IMR-90 (cell line): ENCODE results near the gene ATP8B4. TPM values are rescaled to one million over a fixed set of nuclear protein-coding genes. Genes with fewer than 3 reads are reported as not detected.

ENCODE experiments used
- ATAC-seq: fragments of 200-7000 bp; cut with Tn5 transposase; 2 replicates; pipeline ENCODE4 v1.9.1; 2020; ENCODE audit warnings: low read depth, mild to moderate bottlenecking, moderate library complexity
- BruUV-seq: library from RNA; stranded (reverse); fragments of 400-500 nt; replicated peaks from 2 replicates; lab custom pipeline; 2021; lab: Mats Ljungman, UMichigan
- CTCF ChIA-PET: fragments of 300-600 bp; formaldehyde crosslinking; extraction: SDS; loops from one replicate; lab custom pipeline; 2021; ENCODE audit warnings: antibody characterized with exemption; lab: Yijun Ruan, JAX
- POLR2A ChIA-PET: fragments of 300-600 bp; sonication (Branson Sonifier 250); formaldehyde crosslinking; loops from one replicate; lab custom pipeline; 2022; ENCODE audit warnings: antibody characterized with exemption; ENCODE audit not compliant: unreplicated experiment; lab: Charles Lee
- DNase-seq: peaks from one replicate; pipeline ENCODE4 v3.0.0; 2013
- H2AFZ ChIP-seq: replicated peaks from 2 replicates; pipeline ENCODE3; 2013; ENCODE audit warnings: low read length, mild to moderate bottlenecking; ENCODE audit not compliant: poor library complexity
- H2AK5ac ChIP-seq: 2 replicates; pipeline ENCODE4 v1.6.1; 2013; ENCODE audit warnings: low read depth, low read length, inconsistent platforms
- H2AK9ac ChIP-seq: replicated peaks from 2 replicates; pipeline ENCODE3; 2013; ENCODE audit warnings: mild to moderate bottlenecking, low read depth, low read length, moderate library complexity; ENCODE audit not compliant: poor library complexity
- H2BK120ac ChIP-seq: 2 replicates; pipeline ENCODE4 v1.6.1; 2013; ENCODE audit warnings: low read depth, low read length, inconsistent platforms
- H2BK15ac ChIP-seq: 3 replicates; pipeline ENCODE4 v1.6.1; 2013; ENCODE audit warnings: low read depth, low read length, inconsistent platforms
- H2BK20ac ChIP-seq: 2 replicates; pipeline ENCODE4 v1.6.1; 2013; ENCODE audit warnings: low read depth, mild to moderate bottlenecking, inconsistent platforms, low read length, moderate library complexity
- H2BK5ac ChIP-seq: 2 replicates; pipeline ENCODE4 v1.6.1; 2013; ENCODE audit warnings: mild to moderate bottlenecking, low read depth, low read length, inconsistent platforms; ENCODE audit not compliant: poor library complexity, severe bottlenecking
- H3K14ac ChIP-seq: replicated peaks from 2 replicates; pipeline ENCODE4 v1.6.1; 2013; ENCODE audit warnings: low read depth, low read length, inconsistent platforms
- H3K18ac ChIP-seq: 2 replicates; pipeline ENCODE4 v1.6.1; 2013; ENCODE audit warnings: low read depth, low read length, control low read depth
- H3K23ac ChIP-seq: 2 replicates; pipeline ENCODE4 v1.6.1; 2013; ENCODE audit warnings: low read depth, low read length, inconsistent platforms
- H3K27ac ChIP-seq: 2 replicates; pipeline ENCODE4 v1.5.1; 2013; ENCODE audit warnings: mild to moderate bottlenecking, control low read depth, low read length; ENCODE audit not compliant: insufficient read depth
- H3K27me3 ChIP-seq: 2 replicates; pipeline ENCODE4 v1.6.1; 2013; ENCODE audit warnings: low read length; ENCODE audit not compliant: control insufficient read depth, insufficient read depth
- H3K36me3 ChIP-seq: 2 replicates; pipeline ENCODE4 v1.6.1; 2013; ENCODE audit warnings: low read length, mixed read lengths; ENCODE audit not compliant: control insufficient read depth, insufficient read depth
- H3K4ac ChIP-seq: 2 replicates; pipeline ENCODE4 v1.6.1; 2013; ENCODE audit warnings: low read depth, low read length, inconsistent platforms
- H3K4me1 ChIP-seq: 2 replicates; pipeline ENCODE4 v1.6.1; 2013; ENCODE audit warnings: low read length, mixed read lengths; ENCODE audit not compliant: control insufficient read depth, insufficient read depth
- H3K4me2 ChIP-seq: 2 replicates; pipeline ENCODE4 v1.6.1; 2013; ENCODE audit warnings: low read depth, mild to moderate bottlenecking, control low read depth, low read length, moderate library complexity
- H3K4me3 ChIP-seq: 2 replicates; pipeline ENCODE4 v1.5.1; 2013; ENCODE audit warnings: low read depth, mild to moderate bottlenecking, control low read depth, low read length, moderate library complexity; ENCODE audit not compliant: insufficient read depth
- H3K56ac ChIP-seq: 2 replicates; pipeline ENCODE4 v1.6.1; 2013; ENCODE audit warnings: low read length, inconsistent platforms; ENCODE audit not compliant: insufficient read depth; ENCODE audit errors: extremely low read depth
- H3K79me1 ChIP-seq, 2 experiments: 2 replicates each; pipeline ENCODE4 v1.6.1; 2013; ENCODE audit warnings: low read length in 2 of 2, inconsistent platforms in 1 of 2, low read depth in 1 of 2
- H3K9ac ChIP-seq: 2 replicates; pipeline ENCODE4 v1.6.1; 2013; ENCODE audit warnings: low read depth, low read length, control low read depth
- H3K9me1 ChIP-seq: 2 replicates; pipeline ENCODE4 v1.6.1; 2013; ENCODE audit warnings: low read length, inconsistent platforms; ENCODE audit not compliant: insufficient read depth
- H3K9me3 ChIP-seq: 2 replicates; pipeline ENCODE4 v1.6.1; 2013; ENCODE audit warnings: low read length; ENCODE audit not compliant: control insufficient read depth, insufficient read depth
- H4K20me1 ChIP-seq: 2 replicates; pipeline ENCODE4 v1.6.1; 2013; ENCODE audit warnings: low read length, inconsistent platforms; ENCODE audit not compliant: insufficient read depth
- H4K5ac ChIP-seq: 2 replicates; pipeline ENCODE4 v1.6.1; 2013; ENCODE audit warnings: mild to moderate bottlenecking, low read depth, low read length, control low read depth
- H4K8ac ChIP-seq, 2 experiments: 2 replicates each; pipeline ENCODE4 v1.6.1; 2013; ENCODE audit warnings: low read depth in 2 of 2, low read length in 2 of 2, control low read depth in 1 of 2, inconsistent platforms in 1 of 2
- H4K91ac ChIP-seq: 2 replicates; pipeline ENCODE4 v1.6.1; 2013; ENCODE audit warnings: low read depth, low read length, inconsistent platforms; ENCODE audit not compliant: insufficient read depth
- BHLHE40 ChIP-seq: fragments of 150-350 bp; IDR thresholded peaks from 2 replicates; pipeline ENCODE4 v1.6.1; 2016; ENCODE audit warnings: mild to moderate bottlenecking, low read depth, low read length
- CEBPB ChIP-seq: IDR thresholded peaks from 2 replicates; pipeline ENCODE4 v1.6.1; 2012; ENCODE audit warnings: low read depth, low read length, improper control_type of control experiment
- CHD1 ChIP-seq: IDR thresholded peaks from 2 replicates; pipeline ENCODE4 v1.6.1; 2012; ENCODE audit warnings: low read depth, low read length, improper control_type of control experiment
- ELK1 ChIP-seq: fragments of 150-350 bp; IDR thresholded peaks from 2 replicates; pipeline ENCODE4 v1.6.1; 2016; ENCODE audit warnings: low read depth, mild to moderate bottlenecking, low read length, moderate library complexity, borderline replicate concordance
- FOS ChIP-seq: fragments of 150-350 bp; IDR thresholded peaks from 2 replicates; pipeline ENCODE4 v1.6.1; 2016; ENCODE audit warnings: low read depth, low read length
- MAFK ChIP-seq: IDR thresholded peaks from 2 replicates; pipeline ENCODE4 v1.6.1; 2012; ENCODE audit warnings: low read depth, low read length, improper control_type of control experiment
- MAZ ChIP-seq: IDR thresholded peaks from 2 replicates; pipeline ENCODE4 v1.6.1; 2012; ENCODE audit warnings: low read depth, mild to moderate bottlenecking, low read length, improper control_type of control experiment, moderate library complexity, borderline replicate concordance
- MXI1 ChIP-seq: IDR thresholded peaks from 2 replicates; pipeline ENCODE4 v1.6.1; 2012; ENCODE audit warnings: low read depth, mild to moderate bottlenecking, low read length, moderate library complexity, borderline replicate concordance
- NFE2L2 ChIP-seq: fragments of 150-350 bp; IDR thresholded peaks from 2 replicates; pipeline ENCODE4 v1.6.1; 2016; ENCODE audit warnings: low read depth, mild to moderate bottlenecking, low read length
- POLR2A ChIP-seq: IDR thresholded peaks from 2 replicates; pipeline ENCODE4 v1.6.1; 2012; ENCODE audit warnings: mild to moderate bottlenecking, low read depth, low read length
- RAD21 ChIP-seq: IDR thresholded peaks from 2 replicates; pipeline ENCODE4 v1.6.1; 2012; ENCODE audit warnings: low read length, improper control_type of control experiment
- RCOR1 ChIP-seq: IDR thresholded peaks from 2 replicates; pipeline ENCODE4 v1.6.1; 2012; ENCODE audit warnings: mild to moderate bottlenecking, low read length, improper control_type of control experiment; ENCODE audit not compliant: insufficient replicate concordance
- RFX5 ChIP-seq: IDR thresholded peaks from 2 replicates; pipeline ENCODE4 v1.8.0; 2012; ENCODE audit warnings: low read depth, mild to moderate bottlenecking, low read length, moderate library complexity
- SMC3 ChIP-seq: fragments of 150-350 bp; IDR thresholded peaks from 2 replicates; pipeline ENCODE4 v1.6.1; 2016; ENCODE audit warnings: low read depth, mild to moderate bottlenecking, antibody characterized with exemption, low read length, moderate library complexity
- WGBS, 2 experiments: methylation state at CpG; one replicate each; pipeline versions ENCODE4 v1.1.5 to v1.1.7; 2013; ENCODE audit warnings: missing lambda C conversion rate in 2 of 2; ENCODE audit not compliant: insufficient read length in 1 of 2; ENCODE audit errors: extremely low coverage in 2 of 2; 5-methylcytosine and 5-hydroxymethylcytosine counted together
- dilution Hi-C: fragments of 300-500 bp; cut with HindIII; formaldehyde crosslinking; loops from one replicate; pipeline ENCODE4 v1.14.3; 2018; ENCODE audit warnings: low sequenced_read_pairs; ENCODE audit not compliant: unreplicated experiment
- in situ Hi-C: fragments of 300-500 bp; cut with MboI; formaldehyde crosslinking; loops from 3 replicates; pipeline ENCODE4 v1.14.3; 2019; ENCODE audit warnings: low sequenced_read_pairs, inconsistent platforms, mixed read lengths
- intact Hi-C: fragments of 100-400 bp; cut with micrococcal nuclease; formaldehyde crosslinking; loops from 2 replicates; pipeline ENCODE4 v1.10.0; 2022
- polyA plus RNA-seq, 3 experiments: library from polyadenylated mRNA; depleted of rRNA; stranded (reverse); fragments of >200 nt; gene quantifications; 2 replicates each; pipeline ENCODE4 v1.2.3, GENCODE V29; 2012; ENCODE audit warnings: low replicate concordance in 1 of 3
- total RNA-seq: library from RNA; depleted of rRNA; stranded (reverse); fragments of >200 nt; gene quantifications from 2 replicates; pipeline ENCODE4 v1.2.3, GENCODE V29; 2012
- TF ChIP-seq, protein P1 (sequence below): conservative IDR thresholded peaks from 2 replicates; pipeline ENCODE4 v1.5.1; 2012; ENCODE audit warnings: mild to moderate bottlenecking, low read depth, low read length, improper control_type of control experiment
- TF ChIP-seq, protein P2 (sequence below): fragments of 150-350 bp; IDR thresholded peaks from 2 replicates; pipeline ENCODE4 v1.6.1; 2017; ENCODE audit warnings: mild to moderate bottlenecking, antibody characterized with exemption, low read length, low read depth

ATP8B4 gene
- total and polyA plus RNA-seq, 2 of the 4 experiments (the other 2 are of a cell fraction): 0.12 to 0.54 TPM

- no peak overlapping the region for H2AFZ ChIP-seq
- no peaks in the 10 kb centered on the region for H3K9me1 ChIP-seq
- BruUV-seq: no TSS peak
- H3K18ac ChIP-seq: 0 out of 2 replicates have a peak overlapping the region, but pooled peaks have one; percentile 17
- no peak overlapping the region for H4K8ac ChIP-seq
- H4K5ac ChIP-seq: peak overlapping the region; percentile 39
- H3K4ac ChIP-seq: no peak overlapping the region
- ChIA-PET CTCF (no interaction called here), POLR2A (no interaction called here)
- no peaks in the 10 kb centered on the region for H3K27me3 ChIP-seq
- TF ChIP-seq RFX5 (no peak), CEBPB (no peak), RAD21 (no peak), CHD1 (no peak), NFE2L2 (no peak), MXI1 (no peak), ELK1 (no peak), MAZ (no peak), POLR2A (no peak), MAFK (no peak), SMC3 (no peak), FOS (no peak), RCOR1 (no peak), BHLHE40 (no peak)
- TF ChIP-seq, protein P1, sequence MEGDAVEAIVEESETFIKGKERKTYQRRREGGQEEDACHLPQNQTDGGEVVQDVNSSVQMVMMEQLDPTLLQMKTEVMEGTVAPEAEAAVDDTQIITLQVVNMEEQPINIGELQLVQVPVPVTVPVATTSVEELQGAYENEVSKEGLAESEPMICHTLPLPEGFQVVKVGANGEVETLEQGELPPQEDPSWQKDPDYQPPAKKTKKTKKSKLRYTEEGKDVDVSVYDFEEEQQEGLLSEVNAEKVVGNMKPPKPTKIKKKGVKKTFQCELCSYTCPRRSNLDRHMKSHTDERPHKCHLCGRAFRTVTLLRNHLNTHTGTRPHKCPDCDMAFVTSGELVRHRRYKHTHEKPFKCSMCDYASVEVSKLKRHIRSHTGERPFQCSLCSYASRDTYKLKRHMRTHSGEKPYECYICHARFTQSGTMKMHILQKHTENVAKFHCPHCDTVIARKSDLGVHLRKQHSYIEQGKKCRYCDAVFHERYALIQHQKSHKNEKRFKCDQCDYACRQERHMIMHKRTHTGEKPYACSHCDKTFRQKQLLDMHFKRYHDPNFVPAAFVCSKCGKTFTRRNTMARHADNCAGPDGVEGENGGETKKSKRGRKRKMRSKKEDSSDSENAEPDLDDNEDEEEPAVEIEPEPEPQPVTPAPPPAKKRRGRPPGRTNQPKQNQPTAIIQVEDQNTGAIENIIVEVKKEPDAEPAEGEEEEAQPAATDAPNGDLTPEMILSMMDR: no peak
- TF ChIP-seq, protein P2, sequence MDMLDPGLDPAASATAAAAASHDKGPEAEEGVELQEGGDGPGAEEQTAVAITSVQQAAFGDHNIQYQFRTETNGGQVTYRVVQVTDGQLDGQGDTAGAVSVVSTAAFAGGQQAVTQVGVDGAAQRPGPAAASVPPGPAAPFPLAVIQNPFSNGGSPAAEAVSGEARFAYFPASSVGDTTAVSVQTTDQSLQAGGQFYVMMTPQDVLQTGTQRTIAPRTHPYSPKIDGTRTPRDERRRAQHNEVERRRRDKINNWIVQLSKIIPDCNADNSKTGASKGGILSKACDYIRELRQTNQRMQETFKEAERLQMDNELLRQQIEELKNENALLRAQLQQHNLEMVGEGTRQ: no peak
- H3K9ac ChIP-seq: no peak overlapping the region
- H3K4me1 ChIP-seq: peaks cover 11% of the 10 kb centered on the region
- H2BK120ac ChIP-seq: no peak overlapping the region
- H3K79me1 ChIP-seq: no peaks in the 10 kb centered on the region
- no peak overlapping the region for H2BK5ac ChIP-seq
- intact Hi-C loops (no loop called here), dilution Hi-C loops (no loop called here), in situ Hi-C loops (no loop called here)
- no peaks in the 10 kb centered on the region for H3K9me3 ChIP-seq
- peak overlapping the region; percentile 4; the same call in 1 of the 2 replicates for H4K91ac ChIP-seq
- H2BK20ac ChIP-seq: no peak overlapping the region
- H2AK5ac ChIP-seq: no peak overlapping the region
- no peak overlapping the region for H3K23ac ChIP-seq
- H2AK9ac ChIP-seq: no peak overlapping the region
- no peak overlapping the region for H3K27ac ChIP-seq
- H3K4me2 ChIP-seq: no peak overlapping the region
- H3K4me3 ChIP-seq: no peak overlapping the region
- no peak overlapping the region for H2BK15ac ChIP-seq
- no peaks in the 10 kb centered on the region for H4K20me1 ChIP-seq
- no peak overlapping the region for H3K56ac ChIP-seq
- no peaks in the 10 kb centered on the region for H3K36me3 ChIP-seq
- DNase-seq (no peak), ATAC-seq (no peak)
- WGBS, 2 experiments: no CpG with 5 or more reads among the region's 5 CpGs
- H3K14ac ChIP-seq: no peak overlapping the region
These were observed 237.2 kb downstream of the ATP8B4 start for GRCh38 chr15:49881866-49882265.
